ENCODE measurements around the gene CDH23. TPM values are rescaled to one million over a fixed set of nuclear protein-coding genes. Genes with fewer than 3 reads are reported as not detected.

Gene CDH23
- total RNA-seq, 1 experiment from 2014 or later: not detected

- intact Hi-C loops (cut with micrococcal nuclease): no loop called here
- Histone ChIP-seq H3K79me2 (ENCODE audit: low read length) (no peaks in the 10 kb centered on the region), H3K4me1 (ENCODE audit: insufficient read depth, low read length) (no peaks in the 10 kb centered on the region), H3K27ac (ENCODE audit: low read length) (no peak overlapping the region), H3F3A (ENCODE audit: low read length, unreplicated experiment) (no peaks in the 10 kb centered on the region), H3K4me2 (ENCODE audit: low read length) (no peak overlapping the region), H4K20me1 (ENCODE audit: low read length) (no peaks in the 10 kb centered on the region), H3K36me3 (ENCODE audit: low read depth, low read length) (no peaks in the 10 kb centered on the region), H3K9ac (ENCODE audit: low read length) (no peak overlapping the region), H3K4me3 (ENCODE audit: low read length) (no peak overlapping the region), H3K9me3 (ENCODE audit: low read length) (no peaks in the 10 kb centered on the region), H3K27me3 (ENCODE audit: low read length) (peaks cover 24% of the 10 kb centered on the region), H2AFZ (ENCODE audit: low read length) (no peak overlapping the region), H3K9me2 (replicated peaks; ENCODE audit: low read length) (no peaks in the 10 kb centered on the region)
- CTCF ChIA-PET: no interaction called here
- POLR2A ChIA-PET (ENCODE audit: unreplicated experiment): interaction anchor here (0.6 kb wide), 1 partner anchor 1900 kb away, joined by 4 read pairs; no protein-coding TSS in a partner anchor
- no peak for DNase-seq
- no peak for ATAC-seq
- no peak for TF ChIP-seq EZH2phosphoT487 (IDR thresholded peaks at IDR 0.05; ENCODE audit: borderline replicate concordance, low read length)
- TF ChIP-seq, protein P1, sequence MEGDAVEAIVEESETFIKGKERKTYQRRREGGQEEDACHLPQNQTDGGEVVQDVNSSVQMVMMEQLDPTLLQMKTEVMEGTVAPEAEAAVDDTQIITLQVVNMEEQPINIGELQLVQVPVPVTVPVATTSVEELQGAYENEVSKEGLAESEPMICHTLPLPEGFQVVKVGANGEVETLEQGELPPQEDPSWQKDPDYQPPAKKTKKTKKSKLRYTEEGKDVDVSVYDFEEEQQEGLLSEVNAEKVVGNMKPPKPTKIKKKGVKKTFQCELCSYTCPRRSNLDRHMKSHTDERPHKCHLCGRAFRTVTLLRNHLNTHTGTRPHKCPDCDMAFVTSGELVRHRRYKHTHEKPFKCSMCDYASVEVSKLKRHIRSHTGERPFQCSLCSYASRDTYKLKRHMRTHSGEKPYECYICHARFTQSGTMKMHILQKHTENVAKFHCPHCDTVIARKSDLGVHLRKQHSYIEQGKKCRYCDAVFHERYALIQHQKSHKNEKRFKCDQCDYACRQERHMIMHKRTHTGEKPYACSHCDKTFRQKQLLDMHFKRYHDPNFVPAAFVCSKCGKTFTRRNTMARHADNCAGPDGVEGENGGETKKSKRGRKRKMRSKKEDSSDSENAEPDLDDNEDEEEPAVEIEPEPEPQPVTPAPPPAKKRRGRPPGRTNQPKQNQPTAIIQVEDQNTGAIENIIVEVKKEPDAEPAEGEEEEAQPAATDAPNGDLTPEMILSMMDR (conservative IDR thresholded peaks at IDR 0.05; ENCODE audit: low read depth, low read length): no peak
- TF ChIP-seq EZH2 (IDR thresholded peaks at IDR 0.05; ENCODE audit: low read length, unreplicated experiment): no peak
- no TSS peak for BruUV-seq (replicated peaks)
These were observed 77.2 kb downstream of the CDH23 start for GRCh38 chr10:71473671-71474599.

DNA sequence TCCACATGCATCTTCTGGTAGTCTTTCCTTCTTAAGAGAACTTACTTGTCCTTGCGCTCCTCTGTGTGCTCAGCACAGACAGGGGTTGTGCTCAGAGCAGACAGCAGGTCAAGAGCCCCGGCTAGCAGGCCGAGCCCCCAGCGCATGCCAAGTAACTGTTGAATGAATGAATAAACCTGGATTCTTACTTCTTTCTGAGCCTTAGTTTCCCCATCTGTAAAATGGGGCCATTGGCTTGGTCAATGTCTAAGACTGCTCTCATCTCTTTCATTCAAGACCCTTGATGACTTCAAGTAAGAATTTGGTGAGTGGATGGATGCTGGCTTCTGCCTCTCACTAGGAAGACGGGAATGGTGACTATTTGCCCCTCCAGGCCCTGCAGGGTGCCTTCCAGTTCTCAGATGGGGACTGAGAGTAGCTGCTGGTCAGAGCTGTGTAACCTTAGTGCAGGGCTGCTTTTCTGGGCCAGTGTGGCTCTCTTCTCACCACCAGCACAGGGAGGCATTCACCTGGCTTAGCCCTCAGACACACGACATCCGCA is 78.1 kb downstream of the CDH23 start:
- Histone ChIP-seq H3K9me3 (ENCODE audit: low read length) (no peaks in the 10 kb centered on the region), H3F3A (ENCODE audit: low read length, unreplicated experiment) (no peaks in the 10 kb centered on the region), H3K36me3 (ENCODE audit: low read depth, low read length) (no peaks in the 10 kb centered on the region), H3K9ac (ENCODE audit: low read length) (no peak overlapping the region), H3K27ac (ENCODE audit: low read length) (no peak overlapping the region), H3K27me3 (ENCODE audit: low read length) (peaks cover 32% of the 10 kb centered on the region), H3K4me3 (ENCODE audit: low read length) (no peak overlapping the region), H3K4me2 (ENCODE audit: low read length) (no peak overlapping the region), H3K4me1 (ENCODE audit: insufficient read depth, low read length) (no peaks in the 10 kb centered on the region), H2AFZ (ENCODE audit: low read length) (no peak overlapping the region), H4K20me1 (ENCODE audit: low read length) (no peaks in the 10 kb centered on the region), H3K79me2 (ENCODE audit: low read length) (no peaks in the 10 kb centered on the region), H3K9me2 (replicated peaks; ENCODE audit: low read length) (no peaks in the 10 kb centered on the region)
- ATAC-seq (no peak), DNase-seq (no peak)
- no peak for TF ChIP-seq EZH2 (IDR thresholded peaks at IDR 0.05; ENCODE audit: low read length, unreplicated experiment)
- no peak for TF ChIP-seq EZH2phosphoT487 (IDR thresholded peaks at IDR 0.05; ENCODE audit: borderline replicate concordance, low read length)
- TF ChIP-seq, protein P1 (conservative IDR thresholded peaks at IDR 0.05; ENCODE audit: low read depth, low read length): no peak
- BruUV-seq (replicated peaks): no TSS peak
- POLR2A ChIA-PET (ENCODE audit: unreplicated experiment): no interaction called here
- CTCF ChIA-PET: no interaction called here
- intact Hi-C loops (cut with micrococcal nuclease): no loop called here
